DND-41 (cell line): ENCODE measurements around the gene NSF.
"Not testable (repeated sequence)": the region's sequence is repeated elsewhere in the genome, so short reads cannot be mapped to it uniquely, and the experiment has no call there.

Experiments
- ATAC-seq: fragments of 200-7000 bp; cut with Tn5 transposase; 3 replicates; pipeline ENCODE4 v1.9.1; 2021; ENCODE audit warnings: low read depth; ENCODE audit not compliant: insufficient read depth
- DNase-seq: peaks from one replicate; pipeline ENCODE4 v3.0.0-alpha.2; 2020
- H2AFZ ChIP-seq: 2 replicates; pipeline ENCODE4 v1.6.0; 2012; ENCODE audit warnings: low read depth, low read length
- H3K27ac ChIP-seq: 2 replicates; pipeline ENCODE4 v1.5.1; 2012; ENCODE audit warnings: low read length, inconsistent platforms
- H3K27me3 ChIP-seq: fragments of 200-600 bp; sonication (generic); 2 replicates; pipeline ENCODE4 v1.6.0; 2012; ENCODE audit warnings: low read length, mild to moderate bottlenecking, inconsistent platforms; ENCODE audit not compliant: insufficient read depth, poor library complexity
- H3K36me3 ChIP-seq: 2 replicates; pipeline ENCODE4 v1.5.1; 2012; ENCODE audit warnings: low read length, inconsistent platforms; ENCODE audit not compliant: insufficient read depth
- H3K4me1 ChIP-seq: 2 replicates; pipeline ENCODE4 v1.5.1; 2012; ENCODE audit warnings: mild to moderate bottlenecking, low read length; ENCODE audit not compliant: insufficient read depth
- H3K4me2 ChIP-seq: 2 replicates; pipeline ENCODE4 v1.6.0; 2012; ENCODE audit warnings: mild to moderate bottlenecking, moderate library complexity, low read length, inconsistent platforms; ENCODE audit not compliant: insufficient read depth
- H3K4me3 ChIP-seq, 2 experiments: fragments of 200-600 bp in 1 of 2; shearing (Covaris generic) in 1 of 2; 2 replicates each; pipeline ENCODE4 v1.5.1; 2012 to 2016; ENCODE audit warnings: inconsistent platforms in 2 of 2, low read length in 2 of 2, mild to moderate bottlenecking in 2 of 2, low read depth in 1 of 2, moderate library complexity in 1 of 2
- H3K79me2 ChIP-seq: 2 replicates; pipeline ENCODE4 v1.6.0; 2012; ENCODE audit warnings: low read length, inconsistent platforms; ENCODE audit not compliant: insufficient read depth
- H3K9ac ChIP-seq: 2 replicates; pipeline ENCODE4 v1.6.0; 2012; ENCODE audit warnings: low read depth, mild to moderate bottlenecking, inconsistent platforms, low read length, moderate library complexity
- H3K9me3 ChIP-seq: 2 replicates; pipeline ENCODE4 v1.5.1; 2012; ENCODE audit warnings: low read length, moderate library complexity, mild to moderate bottlenecking, inconsistent platforms; ENCODE audit not compliant: insufficient read depth, severe bottlenecking
- H4K20me1 ChIP-seq: 2 replicates; pipeline ENCODE4 v1.6.0; 2012; ENCODE audit warnings: low read length; ENCODE audit not compliant: insufficient read depth

The NSF gene

GRCh38 chr17:46634844-46635243 lies 44.4 kb downstream of the NSF start:
- not testable (repeated sequence) for H4K20me1 ChIP-seq, DNase-seq, H3K36me3 ChIP-seq, H3K4me1 ChIP-seq, H3K27ac ChIP-seq, H2AFZ ChIP-seq, H3K27me3 ChIP-seq, ATAC-seq, H3K4me2 ChIP-seq, H3K79me2 ChIP-seq, H3K4me3 ChIP-seq, H3K9ac ChIP-seq, H3K9me3 ChIP-seq

DNA sequence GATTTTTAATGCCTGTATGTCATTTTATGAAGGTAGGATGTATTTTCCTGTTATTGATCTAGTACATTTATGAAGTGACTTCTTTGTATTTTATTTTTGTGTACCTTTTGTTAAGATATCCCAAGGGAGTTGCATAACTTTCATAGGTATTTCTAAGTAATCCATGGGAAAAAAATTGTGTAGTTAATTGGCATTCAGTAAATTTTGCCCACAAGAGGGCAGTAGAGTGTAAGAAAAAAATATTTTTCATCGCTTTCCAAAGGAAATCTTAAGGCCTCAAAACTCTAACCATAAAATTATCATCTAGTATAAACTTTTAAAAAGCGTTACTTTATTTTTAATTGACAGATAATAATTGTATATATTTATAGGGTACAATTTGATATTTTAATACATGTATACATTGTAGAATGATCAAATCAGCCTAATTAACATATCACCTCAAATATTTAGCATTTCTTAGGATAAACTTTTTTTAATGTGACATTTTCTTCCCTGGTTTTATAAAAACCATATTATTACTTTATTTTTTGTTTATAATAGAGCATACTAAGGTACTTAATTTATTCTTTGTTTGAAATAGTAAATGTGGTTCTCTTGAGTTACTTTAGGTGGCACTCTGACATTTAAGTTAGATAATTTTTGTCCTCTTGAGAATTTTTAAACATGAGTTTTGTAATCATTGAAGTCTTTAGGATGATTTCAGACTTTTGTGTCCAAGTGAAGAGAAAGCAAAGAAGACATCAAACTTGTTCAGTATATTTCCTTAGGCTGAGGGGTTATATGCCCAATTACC lies 51.6 kb downstream of the NSF start:
- not testable (repeated sequence) for H3K9me3 ChIP-seq, H3K27ac ChIP-seq, H3K4me2 ChIP-seq, H3K9ac ChIP-seq, H3K4me1 ChIP-seq, ATAC-seq, H3K79me2 ChIP-seq, H3K4me3 ChIP-seq, DNase-seq, H3K27me3 ChIP-seq, H3K36me3 ChIP-seq, H2AFZ ChIP-seq, H4K20me1 ChIP-seq

GRCh38 chr17:46647251-46647650 lies 56.8 kb downstream of the NSF start:
- H3K27ac ChIP-seq, ATAC-seq, H3K9ac ChIP-seq, H3K4me2 ChIP-seq, H4K20me1 ChIP-seq, H3K9me3 ChIP-seq, H2AFZ ChIP-seq, H3K36me3 ChIP-seq, DNase-seq, H3K4me1 ChIP-seq, H3K79me2 ChIP-seq, H3K4me3 ChIP-seq, H3K27me3 ChIP-seq: not testable (repeated sequence)

DNA sequence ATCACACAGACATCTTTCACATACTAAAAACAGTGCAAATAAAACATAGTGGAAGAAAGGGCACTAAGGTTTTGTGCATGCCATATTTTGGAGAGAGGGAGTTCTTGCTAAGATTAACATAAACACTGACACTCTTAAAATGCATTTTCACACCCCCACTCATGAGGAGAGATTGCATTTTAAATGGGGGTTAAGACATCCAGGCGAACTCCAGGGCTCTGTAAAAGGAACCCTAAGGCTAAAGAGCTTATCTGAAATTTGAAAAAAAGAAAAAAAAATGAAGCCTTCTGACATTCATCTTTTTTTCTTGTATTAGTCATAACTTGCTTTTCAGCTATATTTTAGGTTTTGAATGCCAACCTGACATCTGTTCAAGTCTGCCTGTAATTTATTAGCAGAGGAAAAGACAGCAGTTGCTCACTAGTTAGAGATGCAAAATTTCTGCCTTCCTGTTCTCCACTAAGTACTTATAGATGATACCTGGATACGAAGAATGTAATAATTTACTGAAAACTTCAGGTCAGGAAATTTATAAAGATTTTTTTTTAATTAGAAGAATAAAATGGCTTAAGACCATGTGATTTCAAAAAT lies 57.3 kb downstream of the NSF start:
- not testable (repeated sequence) for H2AFZ ChIP-seq, H3K4me1 ChIP-seq, H3K36me3 ChIP-seq, ATAC-seq, H3K27ac ChIP-seq, H3K4me2 ChIP-seq, H4K20me1 ChIP-seq, H3K9me3 ChIP-seq, H3K4me3 ChIP-seq, H3K79me2 ChIP-seq, H3K27me3 ChIP-seq, DNase-seq, H3K9ac ChIP-seq

GRCh38 chr17:46649246-46649645 lies 58.8 kb downstream of the NSF start:
- not testable (repeated sequence) for H3K9ac ChIP-seq, H3K4me3 ChIP-seq, H3K9me3 ChIP-seq, H3K79me2 ChIP-seq, H3K36me3 ChIP-seq, H3K27me3 ChIP-seq, H3K27ac ChIP-seq, H3K4me1 ChIP-seq, H2AFZ ChIP-seq, H4K20me1 ChIP-seq, H3K4me2 ChIP-seq, DNase-seq, ATAC-seq

DNA sequence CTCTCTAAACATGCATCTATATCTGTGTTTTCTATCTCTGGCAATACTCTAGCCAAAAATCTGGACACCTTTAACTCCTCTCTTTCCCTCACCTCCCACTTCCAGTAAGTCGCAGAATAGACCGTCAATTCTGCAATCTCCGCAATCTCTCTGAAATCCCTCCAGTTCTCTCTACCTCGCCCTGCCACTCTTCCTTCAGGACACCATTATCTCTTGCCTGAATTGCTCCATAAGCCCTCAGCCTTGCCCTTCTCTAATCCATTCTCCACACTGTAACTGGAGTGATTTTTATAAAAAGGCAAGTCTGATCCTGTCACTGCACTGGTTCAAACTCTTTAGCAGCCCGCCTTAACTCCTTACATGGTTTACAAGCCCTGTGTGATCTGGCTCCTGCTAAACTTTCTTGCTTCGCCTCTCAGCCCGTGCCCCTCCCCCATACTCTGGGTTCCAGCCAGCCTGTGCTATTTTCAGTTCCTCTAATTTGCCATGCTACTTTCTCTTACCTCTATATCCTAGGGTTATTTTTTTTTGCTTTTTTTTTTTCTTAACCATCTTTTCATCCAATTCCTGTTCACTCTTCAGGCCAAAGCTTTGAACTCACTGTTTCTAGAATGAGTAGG lies 61.7 kb downstream of the NSF start:
- not testable (repeated sequence) for H3K36me3 ChIP-seq, ATAC-seq

GRCh38 chr17:46658235-46658634 lies 67.8 kb downstream of the NSF start:
- H3K79me2 ChIP-seq, H3K27ac ChIP-seq, H4K20me1 ChIP-seq, H3K36me3 ChIP-seq, DNase-seq, H3K4me3 ChIP-seq, H2AFZ ChIP-seq, ATAC-seq, H3K4me1 ChIP-seq, H3K9ac ChIP-seq, H3K27me3 ChIP-seq, H3K4me2 ChIP-seq, H3K9me3 ChIP-seq: not testable (repeated sequence)

More for the DNA sequence above, 61.7 kb downstream of the NSF start:
- H2AFZ ChIP-seq, H3K27me3 ChIP-seq, H3K4me2 ChIP-seq, H3K9ac ChIP-seq, H3K9me3 ChIP-seq, H3K4me1 ChIP-seq, DNase-seq, H3K4me3 ChIP-seq, H3K79me2 ChIP-seq, H4K20me1 ChIP-seq, H3K27ac ChIP-seq: not testable (repeated sequence)

DNA sequence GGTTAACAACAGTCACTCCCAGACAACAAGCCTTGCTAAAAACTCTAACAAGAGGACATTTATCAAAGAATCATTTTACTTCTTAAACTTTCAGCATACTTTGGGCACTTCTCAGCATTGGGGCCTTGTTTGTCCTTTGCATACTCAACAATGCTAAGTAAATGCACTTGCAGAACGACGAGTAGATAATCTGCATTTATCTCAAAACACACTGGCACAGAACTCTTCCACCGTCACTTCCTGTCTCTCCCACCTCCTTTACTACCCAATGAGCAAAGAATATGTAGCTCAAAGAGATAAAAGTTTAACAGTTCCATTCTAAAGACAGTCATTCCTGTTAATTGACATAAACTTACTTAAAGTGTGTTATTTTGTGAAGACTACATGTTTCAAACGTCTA lies 69.2 kb downstream of the NSF start:
- H3K4me1 ChIP-seq, ATAC-seq, H3K27ac ChIP-seq: not testable (repeated sequence)

More for the DNA sequence above, 69.2 kb downstream of the NSF start:
- H3K9me3 ChIP-seq, H2AFZ ChIP-seq, H3K9ac ChIP-seq, H3K4me3 ChIP-seq, H4K20me1 ChIP-seq, H3K36me3 ChIP-seq, DNase-seq, H3K27me3 ChIP-seq, H3K4me2 ChIP-seq, H3K79me2 ChIP-seq: not testable (repeated sequence)
